ENCODE results near the gene DGKZ.

DNA sequence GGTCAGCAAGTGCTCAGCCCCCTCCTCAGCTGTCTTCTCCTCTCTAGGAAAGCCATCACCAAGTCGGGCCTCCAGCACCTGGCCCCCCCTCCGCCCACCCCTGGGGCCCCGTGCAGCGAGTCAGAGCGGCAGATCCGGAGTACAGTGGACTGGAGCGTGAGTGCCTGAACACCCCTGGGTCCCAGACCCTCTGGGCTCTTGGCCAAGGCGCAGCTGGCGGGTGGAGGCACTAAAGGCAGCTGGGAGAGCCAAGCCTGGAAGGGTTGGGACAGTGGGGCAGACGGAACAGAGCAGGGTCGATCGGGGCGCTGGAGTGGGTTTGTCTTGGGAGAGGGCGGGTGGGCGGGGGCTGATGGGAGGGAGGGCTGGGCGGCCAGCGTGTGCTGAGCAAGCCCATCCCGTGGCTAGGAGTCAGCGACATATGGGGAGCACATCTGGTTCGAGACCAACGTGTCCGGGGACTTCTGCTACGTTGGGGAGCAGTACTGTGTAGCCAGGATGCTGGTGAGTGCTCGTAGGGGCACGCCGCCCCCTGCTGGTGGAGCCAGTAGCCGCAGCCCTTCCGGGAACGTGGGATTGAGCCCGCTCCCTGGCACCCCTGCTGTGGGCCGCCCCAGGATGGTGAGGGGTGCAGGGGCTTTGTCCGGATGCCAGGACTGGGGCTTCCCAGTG lies 20.1 kb downstream of the DGKZ start:
- TF ChIP-seq, protein P1, sequence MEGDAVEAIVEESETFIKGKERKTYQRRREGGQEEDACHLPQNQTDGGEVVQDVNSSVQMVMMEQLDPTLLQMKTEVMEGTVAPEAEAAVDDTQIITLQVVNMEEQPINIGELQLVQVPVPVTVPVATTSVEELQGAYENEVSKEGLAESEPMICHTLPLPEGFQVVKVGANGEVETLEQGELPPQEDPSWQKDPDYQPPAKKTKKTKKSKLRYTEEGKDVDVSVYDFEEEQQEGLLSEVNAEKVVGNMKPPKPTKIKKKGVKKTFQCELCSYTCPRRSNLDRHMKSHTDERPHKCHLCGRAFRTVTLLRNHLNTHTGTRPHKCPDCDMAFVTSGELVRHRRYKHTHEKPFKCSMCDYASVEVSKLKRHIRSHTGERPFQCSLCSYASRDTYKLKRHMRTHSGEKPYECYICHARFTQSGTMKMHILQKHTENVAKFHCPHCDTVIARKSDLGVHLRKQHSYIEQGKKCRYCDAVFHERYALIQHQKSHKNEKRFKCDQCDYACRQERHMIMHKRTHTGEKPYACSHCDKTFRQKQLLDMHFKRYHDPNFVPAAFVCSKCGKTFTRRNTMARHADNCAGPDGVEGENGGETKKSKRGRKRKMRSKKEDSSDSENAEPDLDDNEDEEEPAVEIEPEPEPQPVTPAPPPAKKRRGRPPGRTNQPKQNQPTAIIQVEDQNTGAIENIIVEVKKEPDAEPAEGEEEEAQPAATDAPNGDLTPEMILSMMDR (IDR thresholded peaks at IDR 0.05; ENCODE audit: low read length): peak; percentile 72
- no peak for TF ChIP-seq EZH2 (IDR thresholded peaks at IDR 0.05; ENCODE audit: borderline replicate concordance, low read length)
